ENCODE measurements around the gene LAPTM5.

- TF ChIP-seq CTCF (conservative IDR thresholded peaks at IDR 0.05 in 1 of 2, IDR thresholded peaks at IDR 0.05 in 1 of 2; ENCODE audit: extremely low read depth in 1 of 2, insufficient read depth in 1 of 2, low read depth in 1 of 2, low read length in 2 of 2): no peak
- no peak for TF ChIP-seq EZH2 (IDR thresholded peaks at IDR 0.05; ENCODE audit: borderline replicate concordance, low read length)
These were observed 47.9 kb upstream of the LAPTM5 start for GRCh38 chr1:30805304-30806003.
